ENCODE results near the gene RGS1. TPM values are rescaled to one million over a fixed set of nuclear protein-coding genes. Genes with fewer than 3 reads are reported as not detected.

RGS1 gene
- total RNA-seq, 2 experiments from 2014 or later = 14.2 to 14.8 TPM

- POLR2A ChIA-PET = no interaction called here
- no peak for DNase-seq
- Mint-ChIP-seq H3K27me3 (peaks cover 6% of the 10 kb centered on the region), H3K9me3 (no peaks in the 10 kb centered on the region), H3K27ac (no peak overlapping the region), H3K4me1 (no peaks in the 10 kb centered on the region), H3K4me3 (no peak overlapping the region), H3K36me3 (ENCODE audit: low read depth) (no peaks in the 10 kb centered on the region)
- CTCF ChIA-PET = no interaction called here
Measured at GRCh38 chr1:192615055-192615454, 39.5 kb downstream of the RGS1 start.

GRCh38 chr1:192620071-192620635 is 44.6 kb downstream of the RGS1 start:
- Mint-ChIP-seq H3K4me3 (no peak overlapping the region), H3K9me3 (no peaks in the 10 kb centered on the region), H3K36me3 (ENCODE audit: low read depth) (no peaks in the 10 kb centered on the region), H3K4me1 (no peaks in the 10 kb centered on the region), H3K27ac (no peak overlapping the region), H3K27me3 (peaks cover 6% of the 10 kb centered on the region)
- ChIA-PET CTCF (no interaction called here), POLR2A (no interaction called here)
- DNase-seq = no peak

- CTCF ChIA-PET = interaction anchor here (0.7 kb wide), 1 partner anchor 14 kb away, joined by 3 read pairs; no protein-coding TSS in a partner anchor
Measured at GRCh38 chr1:192626366-192627179, 51.0 kb downstream of the RGS1 start.

DNA sequence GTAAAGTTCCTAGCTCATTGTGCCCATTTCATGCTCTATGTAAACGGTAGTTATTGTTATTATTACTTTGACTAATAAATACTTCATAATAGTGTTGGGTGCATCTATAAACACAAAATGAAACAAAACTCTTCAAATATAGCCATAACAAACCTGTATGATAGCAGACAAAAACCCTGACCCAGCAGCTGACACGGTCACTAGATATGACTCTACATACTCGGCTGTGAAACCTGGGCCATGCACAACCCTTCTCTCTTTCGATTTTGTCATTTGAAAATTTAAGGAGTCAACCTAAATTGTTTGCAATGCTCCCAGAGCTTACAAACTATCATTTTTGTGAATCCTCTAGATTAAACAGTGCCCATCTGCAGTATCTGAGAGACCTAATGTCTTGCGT is 52.3 kb downstream of the RGS1 start:
- no peak for DNase-seq
- Mint-ChIP-seq H3K4me3 (no peak overlapping the region), H3K27ac (no peak overlapping the region), H3K9me3 (no peaks in the 10 kb centered on the region), H3K4me1 (no peaks in the 10 kb centered on the region), H3K36me3 (ENCODE audit: low read depth) (no peaks in the 10 kb centered on the region), H3K27me3 (peaks cover 2% of the 10 kb centered on the region)
- ChIA-PET CTCF (interaction anchor here (1.5 kb wide), 1 partner anchor 153 kb away, joined by 3 read pairs; no protein-coding TSS in a partner anchor), POLR2A (no interaction called here)

More at GRCh38 chr1:192626366-192627179, 51.0 kb downstream of the RGS1 start:
- no peaks in the 10 kb centered on the region for H3K9me3 Mint-ChIP-seq
- H3K27me3 Mint-ChIP-seq = peaks cover 2% of the 10 kb centered on the region
- no peak for DNase-seq
- POLR2A ChIA-PET = no interaction called here
- no peak overlapping the region for H3K4me3 Mint-ChIP-seq
- no peaks in the 10 kb centered on the region for H3K36me3 Mint-ChIP-seq (ENCODE audit: low read depth)
- H3K4me1 Mint-ChIP-seq = no peaks in the 10 kb centered on the region
- no peak overlapping the region for H3K27ac Mint-ChIP-seq

DNA sequence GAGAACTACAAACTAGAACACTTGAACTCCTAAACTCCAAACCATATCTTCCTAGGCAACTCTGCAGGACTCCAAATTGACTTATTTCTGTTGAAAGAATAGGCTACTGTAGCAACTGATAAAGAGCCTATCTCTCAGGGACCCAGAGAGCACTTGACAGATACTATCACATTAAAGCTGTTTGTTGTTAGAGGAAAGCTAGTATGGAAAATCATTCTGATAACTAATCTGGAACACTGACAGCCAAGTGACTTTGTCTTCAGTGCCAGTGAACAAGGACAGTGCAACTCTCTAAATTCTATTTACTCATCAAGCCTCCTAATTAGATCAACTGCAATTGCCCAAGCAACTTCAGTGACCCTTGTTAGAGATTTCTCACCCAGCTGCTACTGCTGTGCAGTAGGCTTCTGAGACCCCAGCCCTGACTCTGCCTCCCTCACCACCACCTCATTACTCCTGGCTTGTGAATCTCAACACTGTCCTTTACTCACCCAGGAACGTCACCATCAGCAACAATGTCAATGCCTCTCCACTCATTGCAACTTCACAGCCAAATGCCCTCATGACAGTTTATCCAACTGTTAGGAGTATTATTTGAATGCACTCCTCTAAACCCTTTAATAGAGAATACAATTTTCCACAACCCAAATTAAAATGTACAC is 53.0 kb downstream of the RGS1 start:
- no peak for DNase-seq
- CTCF ChIA-PET = interaction anchor here (1.5 kb wide), 1 partner anchor 154 kb away, joined by 3 read pairs; no protein-coding TSS in a partner anchor
- Mint-ChIP-seq H3K36me3 (ENCODE audit: low read depth) (no peaks in the 10 kb centered on the region), H3K27me3 (peaks cover 2% of the 10 kb centered on the region), H3K27ac (no peak overlapping the region), H3K4me3 (no peak overlapping the region), H3K9me3 (no peaks in the 10 kb centered on the region), H3K4me1 (no peaks in the 10 kb centered on the region)
- POLR2A ChIA-PET = no interaction called here

- Mint-ChIP-seq H3K27me3 (peaks cover 2% of the 10 kb centered on the region), H3K4me1 (no peaks in the 10 kb centered on the region), H3K4me3 (no peak overlapping the region), H3K36me3 (ENCODE audit: low read depth) (no peaks in the 10 kb centered on the region), H3K9me3 (no peaks in the 10 kb centered on the region), H3K27ac (no peak overlapping the region)
- POLR2A ChIA-PET = no interaction called here
- CTCF ChIA-PET = no interaction called here
- no peak for DNase-seq
Measured at GRCh38 chr1:192629612-192630011, 54.0 kb downstream of the RGS1 start.

Other genes with a start within 250 kb of the RGS1 start
- gene RGS13, start 60.4 kb downstream of the RGS1 start, total RNA-seq = not detected
- gene RGS2, start 233.3 kb downstream of the RGS1 start, total RNA-seq = 1 to 10 TPM; 3.4 TPM